ENCODE measurements around the gene NDUFC2.

GRCh38 chr11:78031629-78032028 lies 48.0 kb downstream of the NDUFC2 start:
- no peak for TF ChIP-seq CTCF (IDR thresholded peaks at IDR 0.05)
- TF ChIP-seq POLR2A (IDR thresholded peaks at IDR 0.05), result no peak
